ENCODE measurements around the gene PACSIN1. TPM values are rescaled to one million over a fixed set of nuclear protein-coding genes. Genes with fewer than 3 reads are reported as not detected.

Gene PACSIN1
- polyA plus RNA-seq, 1 donor from 2014 or later, result 3.1 TPM

DNA sequence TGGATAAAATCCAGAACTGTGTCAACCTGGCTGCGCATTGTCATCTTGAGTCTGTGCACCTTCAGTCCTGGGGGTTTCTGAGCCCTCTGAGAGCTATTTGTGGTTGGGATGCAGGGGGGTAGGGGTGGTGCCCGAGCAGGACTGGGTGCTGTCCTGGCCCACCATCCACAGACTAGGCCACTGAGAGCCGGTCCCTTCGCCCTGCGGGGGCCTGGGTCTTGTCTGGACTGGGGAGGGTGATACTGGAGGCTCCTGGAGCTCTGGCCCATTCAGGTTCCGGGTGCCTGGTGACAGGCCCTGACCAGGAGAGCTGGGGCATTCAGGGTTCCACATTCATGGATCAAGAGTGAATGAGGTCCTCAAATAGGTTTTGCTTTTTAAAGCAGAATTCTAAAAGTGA lies 69.3 kb downstream of the PACSIN1 start:
- Histone ChIP-seq H3K27ac (ENCODE audit: low read length) (no peak overlapping the region), H3F3A (ENCODE audit: insufficient read depth, low read length, poor library complexity, severe bottlenecking) (no peaks in the 10 kb centered on the region), H3K9me3 (ENCODE audit: low read length) (no peaks in the 10 kb centered on the region), H3K4me3 (ENCODE audit: low read length) (no peak overlapping the region), H2AFZ (ENCODE audit: low read depth, low read length) (no peak overlapping the region), H3K9ac (ENCODE audit: low read length) (no peak overlapping the region), H4K20me1 (ENCODE audit: insufficient read depth) (no peaks in the 10 kb centered on the region), H3K36me3 (ENCODE audit: insufficient read depth, low read length) (no peaks in the 10 kb centered on the region), H3K79me2 (replicated peaks; ENCODE audit: insufficient read depth, low read length) (no peaks in the 10 kb centered on the region), H3K4me2 (ENCODE audit: low read length) (no peak overlapping the region), H3K27me3 (ENCODE audit: insufficient read depth, low read depth, low read length) (no peaks in the 10 kb centered on the region), H3K9me2 (ENCODE audit: insufficient read depth, low read length) (no peaks in the 10 kb centered on the region)
- TF ChIP-seq EP300 (conservative IDR thresholded peaks at IDR 0.05; ENCODE audit: poor library complexity, severe bottlenecking), result no peak
- TF ChIP-seq RAD21 (conservative IDR thresholded peaks at IDR 0.05), result no peak
- TF ChIP-seq EZH2 (IDR thresholded peaks at IDR 0.05; ENCODE audit: borderline replicate concordance, insufficient read depth, low read length, poor library complexity, severe bottlenecking), result no peak
- TF ChIP-seq SMC3 (conservative IDR thresholded peaks at IDR 0.05; ENCODE audit: poor library complexity), result no peak
- TF ChIP-seq, protein P1, sequence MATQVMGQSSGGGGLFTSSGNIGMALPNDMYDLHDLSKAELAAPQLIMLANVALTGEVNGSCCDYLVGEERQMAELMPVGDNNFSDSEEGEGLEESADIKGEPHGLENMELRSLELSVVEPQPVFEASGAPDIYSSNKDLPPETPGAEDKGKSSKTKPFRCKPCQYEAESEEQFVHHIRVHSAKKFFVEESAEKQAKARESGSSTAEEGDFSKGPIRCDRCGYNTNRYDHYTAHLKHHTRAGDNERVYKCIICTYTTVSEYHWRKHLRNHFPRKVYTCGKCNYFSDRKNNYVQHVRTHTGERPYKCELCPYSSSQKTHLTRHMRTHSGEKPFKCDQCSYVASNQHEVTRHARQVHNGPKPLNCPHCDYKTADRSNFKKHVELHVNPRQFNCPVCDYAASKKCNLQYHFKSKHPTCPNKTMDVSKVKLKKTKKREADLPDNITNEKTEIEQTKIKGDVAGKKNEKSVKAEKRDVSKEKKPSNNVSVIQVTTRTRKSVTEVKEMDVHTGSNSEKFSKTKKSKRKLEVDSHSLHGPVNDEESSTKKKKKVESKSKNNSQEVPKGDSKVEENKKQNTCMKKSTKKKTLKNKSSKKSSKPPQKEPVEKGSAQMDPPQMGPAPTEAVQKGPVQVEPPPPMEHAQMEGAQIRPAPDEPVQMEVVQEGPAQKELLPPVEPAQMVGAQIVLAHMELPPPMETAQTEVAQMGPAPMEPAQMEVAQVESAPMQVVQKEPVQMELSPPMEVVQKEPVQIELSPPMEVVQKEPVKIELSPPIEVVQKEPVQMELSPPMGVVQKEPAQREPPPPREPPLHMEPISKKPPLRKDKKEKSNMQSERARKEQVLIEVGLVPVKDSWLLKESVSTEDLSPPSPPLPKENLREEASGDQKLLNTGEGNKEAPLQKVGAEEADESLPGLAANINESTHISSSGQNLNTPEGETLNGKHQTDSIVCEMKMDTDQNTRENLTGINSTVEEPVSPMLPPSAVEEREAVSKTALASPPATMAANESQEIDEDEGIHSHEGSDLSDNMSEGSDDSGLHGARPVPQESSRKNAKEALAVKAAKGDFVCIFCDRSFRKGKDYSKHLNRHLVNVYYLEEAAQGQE (IDR thresholded peaks at IDR 0.05; ENCODE audit: borderline replicate concordance), result no peak
- no peak for TF ChIP-seq POLR2AphosphoS5 (IDR thresholded peaks at IDR 0.05)
- TF ChIP-seq, protein P2, sequence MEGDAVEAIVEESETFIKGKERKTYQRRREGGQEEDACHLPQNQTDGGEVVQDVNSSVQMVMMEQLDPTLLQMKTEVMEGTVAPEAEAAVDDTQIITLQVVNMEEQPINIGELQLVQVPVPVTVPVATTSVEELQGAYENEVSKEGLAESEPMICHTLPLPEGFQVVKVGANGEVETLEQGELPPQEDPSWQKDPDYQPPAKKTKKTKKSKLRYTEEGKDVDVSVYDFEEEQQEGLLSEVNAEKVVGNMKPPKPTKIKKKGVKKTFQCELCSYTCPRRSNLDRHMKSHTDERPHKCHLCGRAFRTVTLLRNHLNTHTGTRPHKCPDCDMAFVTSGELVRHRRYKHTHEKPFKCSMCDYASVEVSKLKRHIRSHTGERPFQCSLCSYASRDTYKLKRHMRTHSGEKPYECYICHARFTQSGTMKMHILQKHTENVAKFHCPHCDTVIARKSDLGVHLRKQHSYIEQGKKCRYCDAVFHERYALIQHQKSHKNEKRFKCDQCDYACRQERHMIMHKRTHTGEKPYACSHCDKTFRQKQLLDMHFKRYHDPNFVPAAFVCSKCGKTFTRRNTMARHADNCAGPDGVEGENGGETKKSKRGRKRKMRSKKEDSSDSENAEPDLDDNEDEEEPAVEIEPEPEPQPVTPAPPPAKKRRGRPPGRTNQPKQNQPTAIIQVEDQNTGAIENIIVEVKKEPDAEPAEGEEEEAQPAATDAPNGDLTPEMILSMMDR (IDR thresholded peaks at IDR 0.05; ENCODE audit: poor library complexity, severe bottlenecking), result no peak
- no peak for TF ChIP-seq MXI1 (conservative IDR thresholded peaks at IDR 0.05; ENCODE audit: poor library complexity, severe bottlenecking)
- TF ChIP-seq TAF1 (IDR thresholded peaks at IDR 0.05; ENCODE audit: low read depth), result no peak

DNA sequence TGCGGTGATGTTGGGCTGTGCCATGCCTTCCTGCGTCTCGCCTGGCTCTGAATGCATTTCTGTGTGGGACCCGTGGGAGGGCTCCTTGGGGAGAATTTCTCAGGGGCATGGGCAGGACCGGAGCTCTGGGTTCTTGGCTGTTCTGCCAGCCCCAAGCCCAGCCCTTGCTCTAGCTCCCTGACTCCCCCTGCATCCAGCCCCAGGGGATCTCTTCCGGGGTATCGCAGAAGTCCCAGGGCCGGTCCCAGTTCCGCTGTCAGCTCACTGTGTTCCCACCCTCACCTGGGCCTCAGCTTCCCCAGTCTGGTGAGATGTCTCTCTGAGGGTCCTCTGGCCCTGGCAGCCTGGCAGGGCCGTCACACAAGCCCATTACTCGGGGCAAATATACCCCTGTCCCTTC lies 69.8 kb downstream of the PACSIN1 start:
- TF ChIP-seq RAD21 (conservative IDR thresholded peaks at IDR 0.05), result no peak
- TF ChIP-seq SMC3 (conservative IDR thresholded peaks at IDR 0.05; ENCODE audit: poor library complexity), result no peak
- TF ChIP-seq EZH2 (IDR thresholded peaks at IDR 0.05; ENCODE audit: borderline replicate concordance, insufficient read depth, low read length, poor library complexity, severe bottlenecking), result no peak
- TF ChIP-seq POLR2AphosphoS5 (IDR thresholded peaks at IDR 0.05), result no peak
- TF ChIP-seq, protein P2 (IDR thresholded peaks at IDR 0.05; ENCODE audit: poor library complexity, severe bottlenecking), result no peak
- no peak for TF ChIP-seq TAF1 (IDR thresholded peaks at IDR 0.05; ENCODE audit: low read depth)
- TF ChIP-seq, protein P1 (IDR thresholded peaks at IDR 0.05; ENCODE audit: borderline replicate concordance), result no peak
- TF ChIP-seq EP300 (conservative IDR thresholded peaks at IDR 0.05; ENCODE audit: poor library complexity, severe bottlenecking), result no peak
- no peak for TF ChIP-seq MXI1 (conservative IDR thresholded peaks at IDR 0.05; ENCODE audit: poor library complexity, severe bottlenecking)
- Histone ChIP-seq H2AFZ (ENCODE audit: low read depth, low read length) (no peak overlapping the region), H3K79me2 (replicated peaks; ENCODE audit: insufficient read depth, low read length) (no peaks in the 10 kb centered on the region), H3K27me3 (ENCODE audit: insufficient read depth, low read depth, low read length) (no peaks in the 10 kb centered on the region), H3K27ac (ENCODE audit: low read length) (no peak overlapping the region), H3K9me2 (ENCODE audit: insufficient read depth, low read length) (no peaks in the 10 kb centered on the region), H3K36me3 (ENCODE audit: insufficient read depth, low read length) (no peaks in the 10 kb centered on the region), H3K4me3 (ENCODE audit: low read length) (no peak overlapping the region), H3K4me2 (ENCODE audit: low read length) (no peak overlapping the region), H3K9me3 (ENCODE audit: low read length) (no peaks in the 10 kb centered on the region), H3F3A (ENCODE audit: insufficient read depth, low read length, poor library complexity, severe bottlenecking) (no peaks in the 10 kb centered on the region), H3K9ac (ENCODE audit: low read length) (no peak overlapping the region), H4K20me1 (ENCODE audit: insufficient read depth) (no peaks in the 10 kb centered on the region)
